Mesendoderm (in vitro differentiated cells): ENCODE data around the gene CCNYL1.
"Not testable (repeated sequence)": the region's sequence is repeated elsewhere in the genome, so short reads cannot be mapped to it uniquely, and the experiment has no call there.

Experiments used
- DNase-seq: peaks from one replicate; pipeline ENCODE4 v3.0.0; 2013
- H2AK5ac ChIP-seq: 2 replicates; pipeline ENCODE4 v1.6.1; 2013; ENCODE audit warnings: low read length, inconsistent platforms
- H2BK120ac ChIP-seq: 2 replicates; pipeline ENCODE4 v1.6.1; 2013; ENCODE audit warnings: low read depth, mild to moderate bottlenecking, low read length, moderate library complexity, mixed read lengths
- H2BK15ac ChIP-seq: replicated peaks from 2 replicates; pipeline ENCODE4 v1.6.1; 2013; ENCODE audit warnings: low read depth, mild to moderate bottlenecking, moderate library complexity
- H2BK5ac ChIP-seq: 2 replicates; pipeline ENCODE4 v1.6.1; 2013; ENCODE audit warnings: low read length, inconsistent platforms
- H3K18ac ChIP-seq: 2 replicates; pipeline ENCODE4 v1.6.1; 2013; ENCODE audit warnings: mild to moderate bottlenecking, low read length, mixed read lengths
- H3K23ac ChIP-seq: one replicate; pipeline ENCODE4 v1.6.1; 2013; ENCODE audit warnings: low read length
- H3K27ac ChIP-seq: 2 replicates; pipeline ENCODE4 v1.5.1; 2013; ENCODE audit warnings: low read depth, mild to moderate bottlenecking, inconsistent platforms, low read length, moderate library complexity
- H3K27me3 ChIP-seq: 2 replicates; pipeline ENCODE4 v1.6.1; 2013; ENCODE audit warnings: low read length, control low read depth, mild to moderate bottlenecking, inconsistent platforms; ENCODE audit not compliant: insufficient read depth, poor library complexity
- H3K36me3 ChIP-seq: 2 replicates; pipeline ENCODE4 v1.6.1; 2013; ENCODE audit warnings: low read length, inconsistent platforms; ENCODE audit not compliant: control insufficient read depth, insufficient read depth
- H3K4ac ChIP-seq: one replicate; pipeline ENCODE4 v1.6.1; 2013; ENCODE audit warnings: low read depth, mild to moderate bottlenecking, low read length, moderate library complexity
- H3K4me1 ChIP-seq: 2 replicates; pipeline ENCODE4 v1.6.1; 2013; ENCODE audit warnings: low read depth, low read length, inconsistent platforms; ENCODE audit not compliant: control insufficient read depth
- H3K4me2 ChIP-seq: 2 replicates; pipeline ENCODE4 v1.6.1; 2013; ENCODE audit warnings: low read length
- H3K4me3 ChIP-seq: 2 replicates; pipeline ENCODE4 v1.5.1; 2013; ENCODE audit warnings: mild to moderate bottlenecking, low read length
- H3K56ac ChIP-seq: one replicate; pipeline ENCODE4 v1.6.1; 2013; ENCODE audit warnings: low read length
- H3K79me1 ChIP-seq: 2 replicates; pipeline ENCODE4 v1.6.1; 2013; ENCODE audit warnings: low read length, inconsistent platforms
- H3K79me2 ChIP-seq: 2 replicates; pipeline ENCODE4 v1.6.1; 2013; ENCODE audit warnings: mild to moderate bottlenecking, low read length; ENCODE audit not compliant: control insufficient read depth, insufficient read depth
- H3K9ac ChIP-seq: 2 replicates; pipeline ENCODE4 v1.6.1; 2013; ENCODE audit warnings: low read length, inconsistent platforms
- H4K5ac ChIP-seq: one replicate; pipeline ENCODE4 v1.6.1; 2013; ENCODE audit warnings: low read length
- H4K8ac ChIP-seq: one replicate; pipeline ENCODE4 v1.6.1; 2013; ENCODE audit warnings: low read depth, mild to moderate bottlenecking, control low read depth, low read length, moderate library complexity
- WGBS: extraction: QIAGEN DNeasy Blood & Tissue Kit; methylation state at CpG from one replicate; pipeline ENCODE4 v1.1.7; 2013; ENCODE audit warnings: low lambda C conversion rate, missing lambda C conversion rate; ENCODE audit not compliant: insufficient coverage; ENCODE audit errors: extremely low coverage; 5-methylcytosine and 5-hydroxymethylcytosine counted together

The CCNYL1 gene

GRCh38 chr2:207683879-207684627, 27.4 kb upstream of the CCNYL1 start:
- Histone ChIP-seq H3K56ac (no peak overlapping the region), H3K27me3 (no peaks in the 10 kb centered on the region), H3K4me2 (no peak overlapping the region), H4K8ac (no peak overlapping the region), H3K79me1 (no peaks in the 10 kb centered on the region), H3K4ac (no peak overlapping the region), H3K36me3 (no peaks in the 10 kb centered on the region), H3K9ac (no peak overlapping the region), H2AK5ac (no peak overlapping the region), H2BK15ac (no peak overlapping the region), H3K4me3 (no peak overlapping the region), H4K5ac (no peak overlapping the region), H2BK120ac (no peak overlapping the region), H3K79me2 (no peaks in the 10 kb centered on the region), H3K23ac (no peak overlapping the region), H2BK5ac (no peak overlapping the region), H3K18ac (no peak overlapping the region), H3K4me1 (no peaks in the 10 kb centered on the region), H3K27ac (no peak overlapping the region)
- DNase-seq, result no peak
- WGBS, result no CpG with 5 or more reads among the region's 3 CpGs

GRCh38 chr2:207686812-207687211, 24.6 kb upstream of the CCNYL1 start:
- Histone ChIP-seq H4K8ac (no peak overlapping the region), H3K79me2 (no peaks in the 10 kb centered on the region), H2AK5ac (no peak overlapping the region), H3K27me3 (no peaks in the 10 kb centered on the region), H2BK15ac (no peak overlapping the region), H3K27ac (no peak overlapping the region), H3K23ac (no peak overlapping the region), H3K9ac (no peak overlapping the region), H3K4ac (no peak overlapping the region), H4K5ac (no peak overlapping the region), H3K79me1 (no peaks in the 10 kb centered on the region), H2BK5ac (no peak overlapping the region), H3K56ac (no peak overlapping the region), H3K4me1 (no peaks in the 10 kb centered on the region), H2BK120ac (no peak overlapping the region), H3K4me2 (no peak overlapping the region), H3K36me3 (no peaks in the 10 kb centered on the region), H3K18ac (no peak overlapping the region), H3K4me3 (no peak overlapping the region)
- WGBS, result no CpG with 5 or more reads among the region's 2 CpGs
- DNase-seq, result no peak

GRCh38 chr2:207688597-207688996, 22.8 kb upstream of the CCNYL1 start:
- H2BK120ac ChIP-seq, result no peak overlapping the region
- H3K36me3 ChIP-seq, result no peaks in the 10 kb centered on the region
- no peak overlapping the region for H4K5ac ChIP-seq
- no peak overlapping the region for H4K8ac ChIP-seq
- no peaks in the 10 kb centered on the region for H3K4me1 ChIP-seq
- DNase-seq, result no peak
- no peak overlapping the region for H2BK15ac ChIP-seq
- no peak overlapping the region for H3K56ac ChIP-seq
- no peak overlapping the region for H3K4me2 ChIP-seq
- no peaks in the 10 kb centered on the region for H3K27me3 ChIP-seq
- H3K23ac ChIP-seq, result no peak overlapping the region
- no peak overlapping the region for H3K4me3 ChIP-seq
- no peak overlapping the region for H3K4ac ChIP-seq
- no peaks in the 10 kb centered on the region for H3K79me2 ChIP-seq
- no peak overlapping the region for H3K9ac ChIP-seq
- no peak overlapping the region for H3K18ac ChIP-seq
- H3K79me1 ChIP-seq, result no peaks in the 10 kb centered on the region
- no peak overlapping the region for H2BK5ac ChIP-seq
- no peak overlapping the region for H3K27ac ChIP-seq
- H2AK5ac ChIP-seq, result no peak overlapping the region

DNA sequence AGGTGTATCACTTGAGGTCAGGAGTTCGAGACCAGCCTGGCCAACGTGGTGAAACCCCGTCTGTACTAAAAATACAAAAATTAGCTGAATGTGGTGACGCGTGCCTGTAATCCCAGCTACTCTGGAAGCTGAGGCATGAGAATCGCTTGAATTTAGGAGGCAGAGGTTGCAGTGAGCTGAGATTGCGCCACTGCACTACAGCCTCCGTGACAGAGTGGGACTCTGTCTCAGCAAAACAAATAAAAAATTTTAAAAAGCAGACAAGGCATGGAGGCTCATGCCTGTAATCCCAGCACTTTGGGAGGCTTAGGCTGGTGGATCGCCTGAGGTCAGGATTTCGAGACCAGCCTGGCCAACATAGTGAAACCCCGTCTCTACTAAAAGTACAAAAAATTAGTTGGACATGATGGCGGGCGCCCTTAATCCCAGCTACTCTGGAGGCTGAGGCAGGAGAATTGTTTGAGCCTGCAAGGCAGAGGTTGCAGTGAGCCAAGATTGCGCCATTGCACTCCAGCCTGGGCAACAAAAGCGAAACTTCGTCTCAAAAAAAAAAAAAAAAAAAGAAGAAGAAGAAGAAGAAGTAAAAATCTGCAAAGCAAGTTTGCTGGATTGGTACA, 20.5 kb upstream of the CCNYL1 start:
- H4K8ac ChIP-seq, H2BK5ac ChIP-seq: not testable (repeated sequence)

DNA sequence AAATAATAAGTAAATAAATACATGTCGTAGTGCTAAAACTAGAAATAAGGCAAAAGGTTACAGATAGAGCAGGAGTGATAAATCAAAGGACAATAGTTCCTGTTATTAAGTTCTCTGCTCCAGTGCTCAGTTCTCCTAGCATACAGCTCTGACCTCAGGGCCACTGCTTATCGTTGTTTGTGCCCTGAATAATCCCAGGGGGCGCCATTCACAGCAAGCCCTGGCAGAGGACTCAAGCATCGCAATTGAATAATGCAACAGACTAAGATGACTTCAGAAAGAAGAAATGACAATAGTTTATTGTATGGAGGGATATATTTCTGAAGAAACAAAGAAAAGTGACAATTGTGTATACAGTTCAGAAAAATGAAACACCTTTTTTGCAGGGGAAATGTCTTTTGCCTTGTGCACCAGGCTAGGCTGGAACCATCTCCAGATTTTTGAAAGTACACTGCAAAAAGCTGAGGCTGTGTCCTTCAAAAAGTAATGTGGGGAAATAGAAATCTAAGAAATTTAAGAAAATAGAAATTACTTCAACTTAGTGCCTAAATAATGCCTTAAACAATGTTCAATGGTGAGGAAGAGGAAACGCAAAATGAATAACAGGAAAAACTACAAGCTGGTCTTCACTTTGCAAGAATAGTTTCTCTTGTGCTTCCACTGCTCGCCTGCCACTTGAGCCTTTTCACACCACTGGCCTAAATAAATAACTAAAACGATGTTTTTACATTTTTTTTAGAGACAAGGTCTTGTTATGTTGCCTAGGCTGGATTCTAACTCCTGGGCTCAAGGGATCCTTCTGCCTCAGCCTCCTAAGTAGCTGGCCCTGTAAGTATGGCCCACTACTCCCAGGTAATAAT, 19.0 kb upstream of the CCNYL1 start:
- Histone ChIP-seq H4K5ac (no peak overlapping the region), H3K4ac (no peak overlapping the region), H3K23ac (no peak overlapping the region), H3K79me1 (no peaks in the 10 kb centered on the region), H3K18ac (no peak overlapping the region), H3K36me3 (no peaks in the 10 kb centered on the region), H3K4me3 (no peak overlapping the region), H3K4me1 (no peaks in the 10 kb centered on the region), H4K8ac (no peak overlapping the region), H2AK5ac (no peak overlapping the region), H3K27me3 (no peaks in the 10 kb centered on the region), H2BK120ac (no peak overlapping the region), H3K27ac (no peak overlapping the region), H2BK15ac (no peak overlapping the region), H3K79me2 (no peaks in the 10 kb centered on the region), H2BK5ac (no peak overlapping the region), H3K56ac (no peak overlapping the region), H3K9ac (no peak overlapping the region), H3K4me2 (no peak overlapping the region)
- DNase-seq, result peak; percentile 66
- no CpG with 5 or more reads among the region's 7 CpGs for WGBS

More for the DNA sequence above, 20.5 kb upstream of the CCNYL1 start:
- not testable (repeated sequence) for H3K56ac ChIP-seq, H3K9ac ChIP-seq, H2BK120ac ChIP-seq, H3K18ac ChIP-seq, H3K4me1 ChIP-seq, H3K79me2 ChIP-seq, H3K4me3 ChIP-seq, H4K5ac ChIP-seq, H3K4ac ChIP-seq, H2AK5ac ChIP-seq, H3K27ac ChIP-seq, H3K23ac ChIP-seq, DNase-seq, H3K27me3 ChIP-seq, H3K4me2 ChIP-seq, H3K79me1 ChIP-seq, H2BK15ac ChIP-seq, H3K36me3 ChIP-seq
- WGBS, result no CpG with 5 or more reads among the region's 16 CpGs
